GM18505 (cell line): Measurements from ENCODE around the gene OR2H2.

Source experiments
- ATAC-seq: cut with Tn5 transposase; IDR thresholded peaks from one replicate; pipeline ENCODE4 v1.9.1; 2021; ENCODE audit not compliant: unreplicated experiment
- POLR2A ChIP-seq: IDR thresholded peaks from 4 replicates; pipeline ENCODE4 v1.6.1; 2011; ENCODE audit warnings: borderline replicate concordance; ENCODE audit not compliant: insufficient read depth, insufficient read length; ENCODE audit errors: extremely low read depth

OR2H2 gene

GRCh38 chr6:29603930-29604329, 19.0 kb downstream of the OR2H2 start:
- no peak for TF ChIP-seq POLR2A
- no peak for ATAC-seq

- no peak for TF ChIP-seq POLR2A
- no peak for ATAC-seq
Observed at GRCh38 chr6:29608131-29608530, 23.2 kb downstream of the OR2H2 start.

GRCh38 chr6:29610540-29610939, 25.6 kb downstream of the OR2H2 start:
- no peak for TF ChIP-seq POLR2A

GRCh38 chr6:29611426-29611825, 26.5 kb downstream of the OR2H2 start:
- no peak for TF ChIP-seq POLR2A
- ATAC-seq: no peak

More at GRCh38 chr6:29610540-29610939, 25.6 kb downstream of the OR2H2 start:
- no peak for ATAC-seq

GRCh38 chr6:29617782-29618554, 33.0 kb downstream of the OR2H2 start:
- no peak for TF ChIP-seq POLR2A
- ATAC-seq: no peak

- no peak for TF ChIP-seq POLR2A
- ATAC-seq: no peak
Observed at GRCh38 chr6:29619578-29620160, 34.7 kb downstream of the OR2H2 start.

- TF ChIP-seq POLR2A: no peak
- no peak for ATAC-seq
Observed at GRCh38 chr6:29620630-29621029, 35.7 kb downstream of the OR2H2 start.

GRCh38 chr6:29624520-29624961, 39.6 kb downstream of the OR2H2 start:
- ATAC-seq: no peak
- TF ChIP-seq POLR2A: no peak

GRCh38 chr6:29625337-29625930, 40.5 kb downstream of the OR2H2 start:
- no peak for ATAC-seq

GRCh38 chr6:29626948-29627754, 42.2 kb downstream of the OR2H2 start:
- ATAC-seq: no peak
- TF ChIP-seq POLR2A: no peak

More at GRCh38 chr6:29625337-29625930, 40.5 kb downstream of the OR2H2 start:
- TF ChIP-seq POLR2A: no peak

- ATAC-seq: no peak
- no peak for TF ChIP-seq POLR2A
Observed at GRCh38 chr6:29627755-29628418, 43.0 kb downstream of the OR2H2 start.

- no peak for TF ChIP-seq POLR2A
- no peak for ATAC-seq
Observed at GRCh38 chr6:29628419-29629281, 43.7 kb downstream of the OR2H2 start.
